NCI-H774 (cell line): ENCODE results near the gene SPRED2.

Experiments
- DNase-seq: peaks from one replicate; lab custom pipeline; 2025; lab: John Stamatoyannopoulos, UW

SPRED2 gene, protein sequence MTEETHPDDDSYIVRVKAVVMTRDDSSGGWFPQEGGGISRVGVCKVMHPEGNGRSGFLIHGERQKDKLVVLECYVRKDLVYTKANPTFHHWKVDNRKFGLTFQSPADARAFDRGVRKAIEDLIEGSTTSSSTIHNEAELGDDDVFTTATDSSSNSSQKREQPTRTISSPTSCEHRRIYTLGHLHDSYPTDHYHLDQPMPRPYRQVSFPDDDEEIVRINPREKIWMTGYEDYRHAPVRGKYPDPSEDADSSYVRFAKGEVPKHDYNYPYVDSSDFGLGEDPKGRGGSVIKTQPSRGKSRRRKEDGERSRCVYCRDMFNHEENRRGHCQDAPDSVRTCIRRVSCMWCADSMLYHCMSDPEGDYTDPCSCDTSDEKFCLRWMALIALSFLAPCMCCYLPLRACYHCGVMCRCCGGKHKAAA

DNA sequence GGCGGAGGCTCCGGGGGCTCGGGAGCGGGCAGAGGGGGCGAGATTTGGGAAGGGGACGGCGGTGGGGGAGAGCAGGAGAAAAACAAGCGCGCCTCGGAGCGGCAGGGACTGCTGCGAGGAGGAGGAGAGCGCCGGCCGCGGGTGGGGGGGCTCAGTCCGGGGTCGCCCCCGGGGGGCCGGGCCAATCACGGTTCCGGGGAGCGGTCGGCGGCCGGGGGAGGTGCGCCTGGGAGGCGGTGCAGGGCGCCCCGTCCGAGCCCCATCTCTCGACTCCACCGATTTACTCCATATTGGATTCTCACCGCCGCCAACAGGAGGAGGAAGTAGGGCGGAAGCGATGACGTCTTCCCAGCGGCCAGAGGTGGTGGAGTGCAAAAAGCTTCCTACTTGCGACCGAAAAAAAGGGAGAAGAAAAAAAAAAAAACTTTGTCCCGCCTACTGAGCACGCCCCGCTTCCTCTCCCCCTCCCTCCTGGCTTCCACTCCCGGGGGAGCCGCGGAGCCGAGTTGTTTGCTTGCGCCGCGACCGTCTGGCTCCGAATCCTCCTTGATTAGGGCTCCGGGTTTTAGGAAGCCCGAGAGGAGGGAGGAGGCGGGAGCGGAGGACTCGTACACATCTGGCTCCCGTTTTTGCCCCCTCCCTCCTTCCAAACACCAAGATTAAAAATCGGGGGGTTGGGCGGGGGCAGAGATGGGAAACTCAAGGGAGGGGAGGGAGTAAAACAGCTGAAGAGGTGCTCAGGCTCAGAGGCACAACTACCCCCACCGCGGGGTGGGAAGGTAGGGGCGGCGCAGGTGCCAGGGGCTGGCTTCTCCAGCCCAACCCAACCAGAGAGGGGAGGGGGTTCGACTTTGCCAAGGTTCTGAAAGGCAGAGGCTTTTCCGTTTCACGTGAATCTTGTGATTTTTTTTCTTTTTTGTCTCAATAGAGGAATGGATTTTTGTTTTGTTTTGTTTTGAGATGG, at the start of gene SPRED2:
TSS of gene SPRED2 (minus strand) at position 373 of the 964 bp plus-strand sequence. CDS start 612 bp downstream, outside the sequence.
- peak; percentile 90 for DNase-seq

- DNase-seq = no peak
These were observed 49.6 kb upstream of the SPRED2 start for GRCh38 chr2:65481961-65482360.

DNA sequence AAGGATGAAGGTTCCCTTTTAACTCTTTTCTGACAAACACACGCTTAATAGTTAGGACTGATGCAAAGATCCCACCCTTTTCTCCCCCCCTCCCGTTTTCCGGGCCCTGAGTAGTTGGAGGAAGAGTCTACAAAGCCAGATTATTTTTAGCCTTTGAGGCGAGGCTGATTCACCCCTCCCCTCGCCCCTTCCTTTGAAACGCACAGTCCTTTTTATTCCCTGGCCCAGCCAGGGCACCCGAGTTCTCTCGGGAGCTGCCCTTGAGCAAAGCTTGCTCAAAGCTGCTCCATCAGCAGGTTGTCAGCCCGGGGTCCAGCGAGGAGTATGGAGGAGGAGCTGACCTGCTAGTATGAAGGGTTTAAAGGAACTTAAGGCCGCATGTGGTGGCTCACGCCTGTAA, 47.1 kb upstream of the SPRED2 start:
- DNase-seq = no peak

DNA sequence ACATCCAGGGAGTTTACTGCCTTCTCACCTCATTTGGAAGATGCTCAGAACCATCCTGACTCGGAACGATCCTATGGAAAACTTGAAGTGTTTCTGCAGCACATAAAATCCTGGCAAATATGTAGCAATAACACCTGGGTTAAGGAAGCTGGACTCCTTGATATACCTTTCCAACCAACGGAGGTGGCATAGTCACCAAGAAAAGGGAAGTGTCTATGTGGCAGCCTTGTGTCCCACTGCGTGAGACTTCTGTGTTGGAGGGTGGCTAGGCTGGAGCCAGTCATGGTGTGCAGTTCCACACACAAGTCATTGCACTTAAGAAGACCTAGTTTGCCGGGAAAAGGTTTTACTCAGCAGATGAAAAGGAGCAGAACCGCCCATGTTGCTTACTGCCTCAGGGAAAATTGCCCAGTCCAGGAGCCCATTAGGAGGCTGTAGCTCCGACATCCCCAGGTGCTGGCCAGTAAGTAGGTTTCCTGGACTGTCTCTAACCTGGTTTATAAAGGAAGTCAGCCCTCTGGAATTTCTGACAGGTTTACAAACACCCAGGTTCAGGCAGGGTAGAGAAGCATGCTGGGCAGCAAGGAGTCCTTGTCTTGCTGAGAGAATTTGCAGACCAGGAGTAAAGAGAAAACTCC, 46.2 kb upstream of the SPRED2 start:
- DNase-seq = no peak

DNA sequence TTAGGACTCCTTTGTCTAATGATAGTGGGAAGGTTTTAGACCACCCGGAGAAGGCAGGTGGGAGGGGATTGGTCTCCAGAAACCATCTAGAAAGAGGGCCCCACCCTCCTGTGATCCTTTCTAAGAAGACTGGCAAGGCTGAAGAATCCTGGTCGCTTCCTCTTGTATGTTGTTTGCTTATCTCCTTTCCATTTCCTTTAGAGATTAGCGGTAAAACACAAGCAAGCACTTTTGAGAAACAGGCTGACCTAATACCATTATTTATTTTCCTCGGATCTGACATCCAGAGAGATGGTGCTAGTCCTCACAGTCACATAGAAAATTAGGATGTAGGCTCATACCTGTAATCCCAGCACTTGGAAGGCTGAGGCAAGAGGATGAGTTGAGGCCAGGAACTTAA, 45.2 kb upstream of the SPRED2 start:
- DNase-seq = no peak

DNA sequence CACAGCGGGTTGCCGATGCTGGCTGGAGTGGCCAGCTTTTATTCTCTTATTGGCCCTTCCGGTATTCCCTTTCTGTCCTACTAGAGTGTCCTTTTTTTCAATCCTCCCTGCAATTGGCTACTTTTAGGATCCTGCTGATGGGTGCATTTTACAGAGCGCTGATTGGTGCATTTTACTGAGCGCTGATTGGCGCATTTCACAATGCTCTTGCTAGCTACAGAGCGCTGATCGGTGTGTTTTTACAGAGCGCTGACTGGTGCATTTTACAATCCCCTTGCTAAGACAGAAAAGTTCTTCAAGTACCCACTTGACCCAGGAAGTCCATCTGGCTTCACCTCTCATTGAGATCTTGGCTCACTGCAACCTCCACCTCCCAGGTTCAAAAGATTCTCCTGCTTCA, 44.4 kb upstream of the SPRED2 start:
- DNase-seq = no peak

DNA sequence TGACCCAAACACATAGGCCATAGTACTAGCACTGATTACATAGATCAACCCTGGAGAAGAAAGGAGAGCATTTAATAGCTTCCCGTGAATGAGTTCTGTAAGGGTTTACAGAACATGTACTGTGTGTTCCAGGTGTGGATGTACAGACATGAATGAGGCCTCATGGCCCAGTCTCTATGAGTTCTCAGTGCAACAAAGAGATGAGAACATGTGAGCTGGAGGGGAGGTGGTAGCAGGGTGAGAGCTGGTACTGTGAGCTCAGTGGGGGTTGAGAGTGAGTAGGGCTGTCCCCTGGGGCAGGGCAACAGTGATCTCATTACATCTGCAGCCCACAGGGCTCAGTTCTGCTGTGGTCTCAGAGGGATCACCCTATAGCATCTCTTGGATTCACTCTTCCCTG, 42.6 kb upstream of the SPRED2 start:
- DNase-seq = no peak

DNA sequence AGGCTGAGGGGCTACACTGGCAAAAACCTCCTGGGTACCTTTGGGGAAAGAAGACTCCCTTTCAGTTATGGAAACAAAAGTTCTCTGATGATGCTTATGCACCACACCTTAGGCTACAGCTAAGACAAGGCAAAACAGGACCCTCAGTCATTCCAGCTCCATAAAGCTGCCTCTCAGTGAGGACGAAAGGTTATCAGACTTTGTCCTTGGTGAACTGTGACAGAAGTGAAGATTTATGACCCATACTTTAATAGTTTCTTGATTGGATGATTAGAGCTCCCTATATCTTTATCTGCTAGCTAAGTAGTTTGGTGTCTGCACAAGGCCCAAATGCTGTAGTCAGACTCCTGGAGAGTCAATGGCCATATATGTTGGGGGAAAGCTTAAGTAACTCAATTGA, 40.6 kb upstream of the SPRED2 start:
- DNase-seq = no peak

DNA sequence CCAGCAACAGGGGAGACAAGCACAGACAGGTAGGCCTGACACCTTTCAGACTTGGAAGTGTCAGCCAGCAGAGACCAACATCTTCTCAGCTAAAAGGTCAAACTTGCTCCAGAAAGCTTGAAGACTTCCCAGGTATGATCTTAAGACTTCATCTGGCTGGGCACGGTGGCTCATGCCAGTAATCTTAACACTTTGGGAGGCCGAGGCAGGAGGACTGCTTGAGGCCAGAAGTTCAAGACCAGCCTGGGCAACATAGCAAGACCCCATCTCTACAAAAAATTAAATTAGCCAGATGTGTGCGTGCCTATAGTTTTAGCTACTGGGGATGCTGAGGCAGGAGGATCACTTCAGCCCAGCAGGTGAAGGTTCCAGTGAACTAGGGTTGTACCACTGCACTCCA, 39.0 kb upstream of the SPRED2 start:
- DNase-seq = no peak

DNA sequence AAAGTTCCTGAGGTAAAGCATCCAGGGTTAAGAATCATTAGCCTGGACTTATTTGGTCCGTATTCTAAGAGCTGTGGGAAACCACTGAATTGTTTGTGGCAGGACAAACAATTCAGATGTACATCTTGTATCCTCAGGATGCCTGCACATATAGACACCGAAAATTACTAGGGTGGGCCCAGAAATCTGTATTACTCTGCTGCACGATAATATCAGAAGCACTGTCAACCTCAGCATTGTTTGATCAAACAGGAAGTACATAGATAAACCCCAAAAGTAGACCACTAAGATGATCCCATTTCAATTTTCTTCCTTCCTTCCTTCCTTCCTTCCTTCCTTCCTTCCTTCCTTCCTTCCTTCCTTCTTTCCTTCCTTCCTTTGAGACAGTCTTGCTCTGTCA, 34.2 kb upstream of the SPRED2 start:
- DNase-seq = no peak

- no peak for DNase-seq
These were observed 33.5 kb upstream of the SPRED2 start for GRCh38 chr2:65465857-65466256.

- DNase-seq = no peak
These were observed 32.7 kb upstream of the SPRED2 start for GRCh38 chr2:65465124-65465523.

- no peak for DNase-seq
These were observed 32.2 kb upstream of the SPRED2 start for GRCh38 chr2:65464604-65465003.

DNA sequence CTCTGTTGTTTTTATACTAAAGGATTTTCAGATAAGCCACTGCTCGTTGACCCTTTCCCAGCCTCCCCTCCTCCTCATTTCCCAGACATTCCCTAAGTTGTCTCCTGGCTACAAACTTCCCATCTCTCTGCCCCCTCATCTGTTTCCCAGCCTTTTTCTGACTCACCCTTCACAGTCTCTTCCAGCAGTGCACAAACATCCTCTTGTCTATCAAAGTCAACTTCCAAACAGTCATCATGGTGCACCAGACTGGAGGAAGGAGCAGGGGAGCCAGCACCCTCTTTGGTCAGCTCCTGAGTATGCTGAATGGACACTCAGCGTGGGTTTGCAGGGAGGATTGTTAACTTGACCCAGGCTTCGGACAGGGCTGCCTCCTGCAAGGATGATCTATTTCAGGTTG, 26.6 kb upstream of the SPRED2 start:
- DNase-seq = no peak

DNA sequence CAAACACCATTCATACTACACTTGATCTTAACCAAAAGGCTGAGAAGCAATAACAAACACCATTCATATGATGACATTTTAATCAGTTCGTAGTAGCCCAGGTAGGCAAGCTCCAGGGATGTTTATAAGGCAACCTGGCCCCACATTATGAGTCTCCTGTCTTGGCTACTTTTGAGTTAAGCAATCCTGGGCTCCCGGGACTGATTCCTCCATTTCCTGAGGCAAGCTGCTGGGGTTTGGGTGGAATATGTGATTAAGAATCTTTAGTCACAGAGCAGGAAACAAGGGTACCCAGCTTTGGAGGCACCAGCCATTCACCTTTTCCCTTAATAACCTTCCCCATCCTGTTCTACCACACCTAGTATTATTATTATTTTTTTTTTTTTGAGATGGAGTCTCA, 24.5 kb upstream of the SPRED2 start:
- no peak for DNase-seq

- no peak for DNase-seq
These were observed 23.7 kb upstream of the SPRED2 start for GRCh38 chr2:65456064-65456463.

GRCh38 chr2:65453916-65454315, 21.5 kb upstream of the SPRED2 start:
- no peak for DNase-seq

DNA sequence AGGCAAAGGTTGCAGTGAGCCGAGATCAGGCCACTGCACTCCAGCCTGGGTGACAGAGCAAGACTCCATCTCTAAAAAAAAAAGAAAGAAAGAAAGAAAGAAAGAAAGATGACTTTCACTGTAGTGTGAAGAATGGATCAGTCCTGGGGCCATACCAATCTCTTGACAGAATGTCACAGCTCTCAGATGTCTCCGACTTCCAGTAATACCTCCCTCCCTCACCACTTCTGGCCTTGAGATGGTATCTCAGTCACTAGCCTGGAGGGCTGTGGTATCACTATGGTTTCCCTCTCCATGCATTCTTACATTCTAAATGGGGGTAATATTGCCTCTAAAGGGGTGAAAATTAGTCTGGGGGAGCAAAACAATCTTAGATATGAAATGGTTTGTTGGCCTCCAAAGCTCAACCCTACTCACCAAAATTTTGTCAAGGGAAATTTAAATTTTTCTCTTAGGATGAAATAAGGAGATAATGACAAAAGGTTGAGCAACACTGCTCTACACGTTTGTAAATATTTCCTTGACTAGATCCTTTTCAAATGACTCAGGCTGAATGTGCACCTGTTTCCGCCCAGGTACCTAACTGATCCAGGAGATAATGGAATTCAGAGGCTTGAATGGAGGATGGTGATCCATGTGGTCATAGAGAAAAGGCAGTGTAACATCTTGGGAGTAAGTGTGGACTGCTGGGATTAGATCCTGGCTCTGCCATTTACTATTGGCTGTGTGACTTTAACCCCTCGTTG, 19.9 kb upstream of the SPRED2 start:
- DNase-seq = no peak

DNA sequence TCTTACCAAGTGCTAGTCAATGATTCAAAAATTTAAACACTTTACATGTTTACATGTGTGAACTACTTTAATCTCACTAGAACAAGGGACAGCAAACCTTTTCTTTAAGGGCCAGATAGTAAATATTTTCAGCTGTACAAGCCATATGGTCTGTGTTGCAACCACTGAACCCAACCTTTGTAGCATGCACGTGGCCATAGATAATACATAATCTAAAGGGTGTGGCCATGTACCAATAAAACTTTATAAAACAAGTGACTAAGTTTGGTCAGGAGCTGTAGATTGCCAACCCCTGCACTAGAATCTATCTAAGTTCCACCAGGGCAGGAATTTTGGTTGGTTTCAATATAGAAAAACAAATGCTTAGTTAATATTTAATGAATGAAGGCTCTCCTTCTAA, 18.4 kb upstream of the SPRED2 start:
- no peak for DNase-seq

DNA sequence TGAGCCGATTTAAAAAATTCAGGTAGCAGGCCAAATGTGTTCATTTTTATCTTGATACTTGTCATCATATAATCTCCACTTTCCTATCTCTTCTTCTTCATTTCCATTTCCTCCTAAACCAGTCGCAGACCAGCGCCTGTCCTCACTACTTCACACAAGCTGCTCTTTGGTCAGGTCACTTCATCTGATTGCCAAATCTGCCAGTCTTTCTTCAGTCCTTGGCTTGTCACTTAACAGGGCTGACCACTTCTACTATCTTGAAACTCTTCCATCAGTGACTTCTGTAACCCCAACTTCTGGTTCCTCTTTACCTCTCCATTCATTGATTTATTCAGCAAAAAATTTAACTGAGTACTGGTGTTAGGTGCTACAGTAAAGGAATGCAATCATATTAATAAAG, 18.0 kb upstream of the SPRED2 start:
- DNase-seq = no peak

- DNase-seq = no peak
These were observed 11.2 kb upstream of the SPRED2 start for GRCh38 chr2:65443509-65444186.
